HG03066 (cell line): Measurements from ENCODE around the gene MAP2K7.
"Not testable (repeated sequence)": the region's sequence is repeated elsewhere in the genome, so short reads cannot be mapped to it uniquely, and the experiment has no call there.

Experiments
- ATAC-seq: cut with Tn5 transposase; IDR thresholded peaks from one replicate; pipeline ENCODE4 v1.9.1; 2021; ENCODE audit warnings: low read depth; ENCODE audit not compliant: unreplicated experiment

MAP2K7 gene

DNA sequence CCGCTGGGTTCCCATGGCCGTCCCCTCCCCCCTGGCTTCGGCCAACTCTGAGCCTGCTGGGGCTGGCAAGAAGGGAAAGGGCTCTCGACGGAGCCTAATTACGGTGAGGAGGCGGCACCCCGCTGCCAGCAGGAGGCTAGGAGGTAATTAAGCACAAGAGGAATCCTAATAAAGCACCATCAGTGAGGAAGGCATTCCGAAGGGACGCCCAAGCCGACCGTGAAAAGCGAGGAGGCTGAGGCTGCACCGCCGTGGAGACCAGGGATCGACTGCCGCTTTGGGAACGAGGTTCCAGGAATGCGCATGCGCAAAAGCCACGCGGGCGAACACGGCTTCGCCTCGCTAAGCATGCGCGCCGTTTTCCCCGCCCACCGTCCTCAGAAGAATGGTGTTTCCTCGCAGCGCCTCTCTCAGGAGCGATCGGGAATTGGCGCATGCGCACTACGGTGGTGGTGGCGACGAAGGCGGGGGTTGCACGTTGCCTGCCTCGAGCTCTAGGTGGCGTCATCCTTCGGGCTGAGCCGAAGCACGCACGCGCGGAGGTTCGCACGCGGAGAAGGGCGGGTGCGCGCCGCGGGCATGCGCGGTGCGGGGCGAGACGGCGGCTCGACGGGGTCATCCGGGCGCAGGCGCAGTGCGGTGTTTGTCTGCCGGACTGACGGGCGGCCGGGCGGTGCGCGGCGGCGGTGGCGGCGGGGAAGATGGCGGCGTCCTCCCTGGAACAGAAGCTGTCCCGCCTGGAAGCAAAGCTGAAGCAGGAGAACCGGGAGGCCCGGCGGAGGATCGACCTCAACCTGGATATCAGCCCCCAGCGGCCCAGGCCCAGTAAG lies at the start of gene MAP2K7:
TSS of gene MAP2K7 (plus strand) at position 634 of the 830 bp plus-strand sequence. CDS start at position 702, 68 bp downstream.
- ATAC-seq: peak; percentile 74

DNA sequence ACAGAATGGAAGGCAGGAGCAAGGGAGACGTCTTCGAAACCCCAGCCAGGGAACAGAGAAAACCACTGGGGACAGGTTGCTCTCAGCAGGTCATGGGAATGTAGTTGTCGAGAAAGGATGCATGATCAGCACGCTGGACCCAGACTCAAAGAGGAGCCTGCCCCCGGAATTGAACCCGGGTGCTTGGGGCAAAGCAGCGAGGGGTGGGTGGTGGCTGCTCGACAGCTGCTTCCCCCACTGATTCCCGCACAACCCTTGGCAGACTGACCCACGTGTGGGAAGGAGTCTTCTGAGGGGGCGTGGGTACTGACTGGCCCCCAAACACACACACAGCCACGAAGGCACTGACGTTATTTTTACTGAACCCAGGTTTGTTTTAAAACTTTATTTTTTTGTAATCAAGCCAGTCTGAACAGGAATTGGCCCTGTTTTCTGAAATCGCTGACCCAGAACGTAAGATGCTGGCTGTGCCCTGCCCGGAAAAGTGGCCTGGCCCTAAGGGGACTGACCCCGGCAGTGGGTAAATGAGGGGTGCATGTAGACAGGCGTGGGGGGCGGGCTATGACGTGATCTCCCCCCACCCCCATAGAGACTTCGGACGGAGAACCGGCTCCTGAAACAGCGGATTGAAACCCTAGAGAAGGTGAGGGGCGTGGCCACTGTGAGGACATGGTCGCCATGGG lies 48.1 kb upstream of the MAP2K7 start:
- no peak for ATAC-seq

DNA sequence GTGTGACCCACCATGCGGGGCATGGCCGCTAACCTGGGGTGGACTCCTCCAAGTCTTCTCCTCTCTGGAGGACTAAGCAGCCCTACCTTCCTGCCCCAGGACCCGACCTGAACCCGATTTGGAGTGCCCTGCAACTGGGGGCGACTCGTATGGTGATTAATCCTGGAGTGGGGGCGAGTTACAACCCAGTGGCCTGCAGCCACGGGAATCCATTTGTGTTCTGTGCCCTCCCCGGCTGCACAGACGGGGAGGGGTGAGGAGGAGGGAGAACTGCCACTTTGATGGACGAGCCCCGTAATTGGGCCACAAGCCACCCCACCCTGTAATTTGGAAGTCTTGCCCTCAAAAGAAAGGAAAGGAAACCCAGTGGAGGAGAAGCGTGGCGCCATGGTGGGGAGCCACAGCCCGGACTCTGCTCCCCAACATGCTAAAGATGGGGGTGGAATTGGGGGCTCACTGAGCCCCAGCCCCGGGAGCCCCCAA lies 47.5 kb upstream of the MAP2K7 start:
- ATAC-seq: no peak

DNA sequence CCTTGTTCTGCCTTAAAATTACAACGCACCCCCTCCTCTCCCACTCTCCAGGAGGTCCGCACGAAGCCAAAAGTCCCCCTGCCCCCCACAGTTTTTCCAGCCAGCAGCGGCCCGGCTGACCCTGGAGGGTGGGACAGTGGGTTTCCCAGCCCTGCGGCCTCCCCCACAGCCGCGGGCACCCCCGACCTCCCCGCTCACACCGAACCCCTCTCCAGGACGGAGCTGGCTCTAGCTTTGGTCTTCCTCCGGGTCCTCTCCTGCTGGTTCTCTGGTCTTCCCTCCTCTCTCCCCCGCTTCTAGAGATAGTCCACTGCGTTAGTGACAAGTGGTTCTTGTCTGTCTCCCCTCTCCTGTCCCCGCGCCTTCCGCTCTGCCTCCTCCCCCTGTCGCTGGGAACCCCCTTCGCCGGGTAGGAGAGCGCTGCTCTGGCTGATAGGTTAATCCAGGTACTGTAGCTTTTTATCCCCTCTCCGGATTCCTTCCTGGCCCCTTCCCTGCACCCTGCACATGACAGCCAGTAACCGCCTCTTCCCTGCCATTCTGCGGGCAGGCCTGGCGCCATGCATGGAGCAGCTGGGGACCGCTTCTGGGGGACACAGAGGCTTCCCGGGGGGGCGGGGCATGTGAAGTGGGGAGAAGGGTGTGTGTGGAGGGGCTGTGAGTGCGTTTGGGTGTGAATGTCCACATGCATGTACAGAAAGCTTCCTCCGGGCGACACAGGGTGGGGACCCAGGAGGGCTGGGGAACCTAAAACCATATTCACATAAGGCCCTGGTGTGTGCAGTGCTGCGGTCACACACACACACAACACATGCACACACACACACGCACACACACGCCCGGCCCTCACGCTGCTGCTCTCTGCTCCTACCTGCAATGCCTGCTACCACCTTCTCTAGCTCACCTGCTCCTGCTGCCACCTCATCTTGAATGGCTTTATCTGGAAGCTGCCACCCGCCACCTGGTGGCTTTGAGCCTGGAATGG lies 46.7 kb upstream of the MAP2K7 start:
- no peak for ATAC-seq

DNA sequence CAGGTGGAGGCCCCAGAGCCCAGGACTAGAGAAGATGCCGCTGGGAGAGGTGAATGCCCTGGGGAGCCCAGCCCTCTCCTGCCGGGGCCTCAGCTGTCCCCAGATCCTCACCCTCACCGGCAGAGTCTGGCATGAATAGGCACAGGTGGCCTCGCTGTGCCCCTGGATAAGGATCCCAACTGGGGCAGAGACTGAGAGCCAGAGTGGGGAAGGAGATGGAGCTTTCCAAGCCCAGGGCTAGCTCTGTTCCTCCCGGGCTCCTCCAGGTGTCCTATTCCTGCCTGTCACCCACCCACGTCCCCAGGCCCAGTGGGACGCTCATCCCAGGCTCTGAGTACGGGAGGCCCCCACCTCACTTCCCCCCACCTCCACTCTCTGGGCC lies 46.0 kb upstream of the MAP2K7 start:
- ATAC-seq: no peak

DNA sequence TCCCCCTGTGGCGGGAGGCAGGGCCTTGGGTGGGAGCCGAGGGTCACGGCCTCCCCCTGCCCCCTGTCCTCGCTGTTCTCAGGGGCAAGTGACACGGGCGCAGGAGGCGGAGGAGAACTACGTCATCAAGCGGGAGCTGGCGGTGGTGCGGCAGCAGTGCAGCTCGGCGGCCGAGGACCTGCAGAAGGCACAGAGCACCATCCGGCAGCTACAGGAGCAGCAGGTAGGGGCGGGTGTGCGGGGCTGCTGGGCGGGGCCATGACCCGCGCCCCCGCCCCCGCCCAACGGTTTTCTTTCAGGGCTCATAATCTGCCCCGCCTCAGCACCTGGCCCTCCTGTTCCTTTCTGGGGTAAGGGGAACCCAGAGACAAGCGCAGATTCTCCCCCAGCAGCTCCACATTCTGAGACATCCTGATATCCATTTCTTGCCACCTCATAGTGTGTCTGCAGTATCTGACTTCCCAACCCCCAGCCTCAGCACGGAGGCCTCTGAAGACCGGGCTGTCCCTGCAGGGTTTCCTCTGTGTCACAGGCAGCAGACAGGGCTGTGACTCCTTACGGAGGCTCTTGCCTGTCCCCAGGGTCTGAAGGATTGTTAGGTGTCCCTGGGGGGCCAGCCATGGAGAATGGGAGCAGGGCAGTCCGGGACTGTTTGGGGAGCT lies 45.4 kb upstream of the MAP2K7 start:
- no peak for ATAC-seq

DNA sequence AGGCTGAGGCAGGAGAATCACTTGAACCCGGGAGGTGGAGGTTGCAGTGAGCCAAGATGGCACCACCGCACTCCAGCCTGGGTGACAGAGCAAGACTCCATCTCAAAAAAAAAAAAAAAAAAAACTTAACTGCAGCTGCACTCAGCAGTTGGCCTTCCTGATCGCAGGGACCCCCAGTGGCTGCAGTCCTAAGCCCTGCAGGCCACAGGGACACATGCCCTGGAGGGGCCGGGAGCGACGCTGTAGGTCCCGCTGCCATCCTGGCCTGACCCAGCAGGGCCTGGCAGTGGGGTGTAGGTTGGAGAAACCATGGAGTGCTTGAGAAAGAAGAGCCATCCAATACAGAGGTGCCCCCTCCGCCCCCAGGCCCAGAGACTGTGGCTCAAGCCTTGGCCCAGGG lies 44.6 kb upstream of the MAP2K7 start:
- not testable (repeated sequence) for ATAC-seq

DNA sequence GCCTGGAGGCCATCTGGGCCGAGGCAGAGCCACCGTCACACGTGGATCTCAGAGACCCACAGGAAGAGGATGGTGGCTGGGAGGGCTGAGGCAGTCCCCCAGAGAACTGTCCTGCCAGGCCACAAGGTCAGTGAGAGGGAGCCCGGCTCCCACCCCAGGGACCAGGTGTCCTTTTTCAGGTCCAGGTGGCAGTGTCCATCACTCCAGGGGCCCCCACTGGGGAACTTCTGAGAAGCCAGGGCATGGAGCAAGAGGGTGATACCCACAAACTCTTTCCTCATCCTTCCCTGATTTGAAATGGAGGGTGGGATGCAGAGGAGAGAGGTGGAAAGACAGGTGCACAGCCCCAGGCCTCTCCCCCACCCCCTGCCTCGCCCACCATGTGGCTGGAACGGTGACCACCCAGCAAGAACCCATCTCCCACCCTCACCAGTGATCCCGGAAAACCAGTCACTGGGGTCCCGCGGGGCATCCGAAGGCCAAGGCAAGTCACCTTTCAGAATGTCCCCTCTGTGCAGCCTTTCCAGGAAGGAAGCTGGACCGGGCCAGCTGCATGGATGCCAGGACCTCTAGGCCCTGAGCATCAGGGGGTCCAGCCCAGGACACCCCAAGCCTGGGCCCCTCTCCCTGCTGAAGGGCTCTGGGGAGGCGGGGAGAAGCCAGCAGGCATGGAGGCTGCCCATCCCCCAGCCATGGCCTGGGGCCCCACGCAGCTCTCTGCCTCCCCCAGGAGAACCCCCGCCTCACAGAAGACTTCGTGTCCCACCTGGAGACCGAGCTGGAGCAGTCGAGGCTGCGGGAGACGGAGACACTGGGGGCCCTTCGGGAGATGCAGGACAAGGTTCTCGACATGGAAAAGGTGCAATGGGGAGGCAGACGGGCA lies 43.6 kb upstream of the MAP2K7 start:
- no peak for ATAC-seq

DNA sequence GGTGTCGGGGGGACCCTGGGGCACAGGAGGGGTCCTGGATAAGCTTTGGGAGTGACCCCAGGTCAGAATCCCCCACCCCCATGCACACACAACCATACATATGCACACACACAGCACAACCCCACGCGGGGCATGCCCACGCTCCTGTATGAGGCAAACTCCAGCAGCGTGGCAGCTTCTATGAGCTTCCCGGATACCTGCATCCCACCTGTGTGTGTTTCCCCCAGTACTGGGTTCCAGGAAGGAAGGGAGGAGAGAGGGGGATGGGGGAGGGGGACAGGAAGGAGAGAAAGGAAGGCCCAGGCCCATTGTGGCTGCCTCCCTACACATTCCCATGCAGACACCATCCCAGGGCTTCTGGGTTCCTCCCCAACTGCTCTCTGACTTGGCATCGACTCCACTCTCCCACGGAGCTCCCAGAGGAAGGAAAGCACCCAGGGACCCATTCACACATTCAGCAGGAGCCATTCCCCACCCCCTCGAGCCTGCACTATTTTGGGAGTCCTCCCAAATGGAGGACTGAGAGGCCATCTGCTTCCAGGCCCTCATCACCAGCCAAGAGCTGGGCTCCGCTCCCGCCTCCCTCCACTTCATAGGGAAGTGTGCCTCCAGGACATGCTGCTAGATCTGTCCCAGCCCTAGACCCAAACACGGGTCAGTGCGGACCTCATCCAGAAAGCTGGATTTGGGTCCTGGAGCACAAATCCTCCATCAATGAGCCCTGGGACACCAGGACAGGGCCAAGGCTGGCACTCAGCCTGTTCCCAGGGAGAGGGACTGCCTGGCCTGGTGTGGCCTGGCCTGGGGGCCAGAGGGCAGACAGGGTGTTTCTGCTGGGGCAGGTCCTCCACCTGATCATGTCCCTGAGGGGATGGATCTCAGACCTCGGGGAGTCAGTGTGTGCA lies 42.7 kb upstream of the MAP2K7 start:
- no peak for ATAC-seq

DNA sequence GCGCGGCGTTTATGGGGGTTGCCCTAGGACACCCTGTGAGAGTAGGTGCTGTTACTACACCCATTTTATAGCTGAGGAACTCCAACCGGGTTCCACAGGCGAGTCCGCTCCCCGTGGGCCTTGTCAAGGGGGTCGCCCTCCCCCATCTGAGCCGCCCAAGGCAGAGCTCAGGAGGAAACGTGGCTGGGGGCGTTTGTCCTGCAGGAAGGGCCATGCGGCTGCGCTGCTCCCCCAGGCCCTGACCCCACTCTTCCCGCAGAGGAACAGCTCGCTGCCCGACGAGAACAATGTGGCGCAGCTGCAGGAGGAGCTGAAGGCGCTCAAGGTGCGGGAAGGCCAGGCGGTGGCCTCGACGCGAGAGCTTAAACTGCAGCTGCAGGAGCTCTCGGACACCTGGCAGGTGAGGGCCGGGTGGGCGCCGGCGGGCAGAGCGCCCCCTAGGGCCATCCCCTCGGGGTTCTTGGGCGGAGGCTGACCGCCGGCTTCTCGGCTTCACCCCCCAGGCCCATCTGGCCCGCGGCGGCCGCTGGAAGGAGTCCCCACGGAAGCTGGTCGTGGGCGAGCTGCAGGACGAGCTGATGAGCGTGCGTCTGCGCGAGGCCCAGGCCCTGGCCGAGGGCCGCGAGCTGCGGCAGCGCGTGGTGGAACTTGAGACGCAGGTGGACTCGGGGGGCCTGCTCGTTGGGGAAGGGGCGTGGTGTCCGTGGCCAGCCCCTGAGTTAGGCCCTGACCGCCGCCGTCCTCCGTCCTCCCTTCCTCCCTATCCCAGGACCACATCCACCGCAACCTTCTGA lies 41.9 kb upstream of the MAP2K7 start:
- ATAC-seq: no peak

DNA sequence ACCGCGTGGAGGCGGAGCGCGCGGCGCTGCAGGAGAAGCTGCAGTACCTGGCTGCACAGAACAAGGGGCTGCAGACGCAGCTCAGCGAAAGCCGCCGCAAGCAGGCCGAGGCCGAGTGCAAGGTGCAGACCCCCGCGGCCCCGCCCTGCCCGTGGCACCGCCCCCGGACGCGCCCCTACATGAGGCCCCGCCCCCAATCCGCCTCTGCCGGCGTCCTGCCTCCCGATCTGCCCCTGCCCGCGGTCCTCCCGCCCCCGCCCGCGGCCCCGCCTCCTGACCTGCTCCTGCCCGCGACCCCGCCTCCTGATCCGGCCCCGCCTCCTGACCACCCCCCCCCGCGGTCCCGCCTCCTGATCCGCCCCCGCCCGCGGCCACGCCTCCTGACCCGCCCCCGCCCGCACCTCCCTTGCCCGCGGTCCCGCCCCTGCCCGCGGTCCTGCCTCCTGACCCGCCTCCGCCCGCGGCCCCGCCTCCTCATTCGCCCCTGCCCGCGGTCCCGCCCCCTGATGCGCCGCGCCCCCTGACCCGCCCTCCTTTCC lies 41.2 kb upstream of the MAP2K7 start:
- no peak for ATAC-seq

DNA sequence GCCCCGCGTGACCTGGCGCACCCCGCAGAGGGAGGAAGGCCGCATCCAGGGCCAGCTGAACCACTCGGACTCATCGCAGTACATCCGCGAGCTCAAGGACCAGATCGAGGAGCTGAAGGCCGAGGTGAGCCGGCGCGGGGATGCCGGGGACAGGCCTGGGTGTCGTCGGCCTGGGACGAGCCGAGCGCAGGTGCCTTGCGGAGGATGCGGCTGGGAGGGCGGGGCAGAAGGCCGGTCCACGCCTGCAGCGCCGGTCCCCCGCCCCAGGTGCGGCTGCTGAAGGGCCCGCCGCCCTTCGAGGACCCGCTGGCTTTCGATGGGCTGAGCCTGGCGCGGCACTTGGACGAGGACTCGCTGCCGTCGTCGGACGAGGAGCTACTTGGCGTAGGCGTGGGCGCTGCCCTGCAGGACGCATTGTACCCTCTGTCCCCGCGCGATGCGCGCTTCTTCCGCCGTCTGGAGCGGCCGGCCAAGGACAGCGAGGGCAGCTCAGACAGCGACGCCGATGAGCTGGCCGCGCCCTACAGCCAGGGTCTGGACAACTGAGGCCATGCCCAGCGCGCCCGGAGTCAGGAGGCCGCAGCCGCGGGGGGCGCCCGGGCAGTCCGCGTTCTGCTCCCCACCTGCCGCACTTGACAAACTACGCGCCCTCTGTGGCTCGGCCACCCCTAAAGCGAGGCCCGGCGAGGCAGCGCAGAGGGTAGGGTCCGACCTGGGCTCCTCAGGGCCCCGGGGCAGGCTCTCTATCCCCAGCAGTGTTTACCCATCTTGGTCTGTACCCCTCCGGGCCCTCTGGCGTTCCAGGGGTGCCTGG lies 40.3 kb upstream of the MAP2K7 start:
- no peak for ATAC-seq

DNA sequence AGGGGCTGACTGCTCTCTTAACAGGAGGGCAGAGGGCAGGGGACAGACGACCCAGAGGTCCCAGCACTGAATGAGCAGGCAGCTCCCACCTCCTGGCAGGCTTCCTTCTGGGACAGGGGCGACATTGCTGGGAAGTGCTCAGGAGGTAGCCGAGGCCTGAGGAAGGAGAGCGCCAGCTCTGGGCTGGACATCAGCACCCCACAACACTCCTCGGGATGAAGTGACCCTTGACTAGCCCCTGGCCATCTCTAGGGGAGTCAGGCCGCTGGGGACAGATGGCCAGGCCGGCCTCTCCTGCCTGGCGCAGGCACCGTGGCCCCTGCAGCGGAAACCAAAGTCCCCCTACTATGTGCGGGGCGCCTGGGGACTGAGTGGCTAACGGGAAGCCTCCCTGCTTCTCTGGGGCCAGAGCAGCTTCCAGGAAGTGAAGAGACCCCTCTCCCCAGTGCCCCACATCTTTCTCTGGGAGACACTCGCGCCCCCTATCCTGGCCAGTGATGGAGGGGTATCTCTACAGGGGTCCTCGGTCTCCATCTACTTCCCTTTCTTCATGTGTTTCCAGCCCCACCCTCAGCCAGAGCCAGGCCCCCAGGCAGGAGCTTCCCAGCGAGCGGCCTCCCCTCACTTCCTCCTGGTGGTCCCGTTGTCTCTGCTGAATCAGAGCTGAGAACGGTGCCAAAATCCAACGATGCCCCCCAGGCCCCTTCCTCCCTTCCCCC lies 39.5 kb upstream of the MAP2K7 start:
- ATAC-seq: no peak

DNA sequence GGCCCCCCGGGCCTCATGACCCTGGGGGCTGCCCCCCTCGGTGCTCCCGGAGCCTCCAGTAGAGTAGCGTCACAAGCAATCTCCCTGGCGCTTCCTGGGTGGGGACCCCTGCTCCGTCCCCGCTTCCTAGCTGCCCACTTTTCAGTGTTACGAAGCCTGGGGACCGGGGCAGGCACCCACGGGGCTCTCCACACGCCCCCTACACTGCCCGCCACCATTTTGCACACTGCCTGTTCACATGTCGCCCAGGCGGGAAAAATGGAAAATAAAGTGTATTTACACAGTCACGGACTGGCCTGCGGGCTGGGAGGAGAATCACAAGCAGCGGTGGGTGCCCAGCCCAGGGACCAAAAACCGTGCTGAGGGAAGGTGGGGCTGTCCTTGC lies 39.0 kb upstream of the MAP2K7 start:
- no peak for ATAC-seq

DNA sequence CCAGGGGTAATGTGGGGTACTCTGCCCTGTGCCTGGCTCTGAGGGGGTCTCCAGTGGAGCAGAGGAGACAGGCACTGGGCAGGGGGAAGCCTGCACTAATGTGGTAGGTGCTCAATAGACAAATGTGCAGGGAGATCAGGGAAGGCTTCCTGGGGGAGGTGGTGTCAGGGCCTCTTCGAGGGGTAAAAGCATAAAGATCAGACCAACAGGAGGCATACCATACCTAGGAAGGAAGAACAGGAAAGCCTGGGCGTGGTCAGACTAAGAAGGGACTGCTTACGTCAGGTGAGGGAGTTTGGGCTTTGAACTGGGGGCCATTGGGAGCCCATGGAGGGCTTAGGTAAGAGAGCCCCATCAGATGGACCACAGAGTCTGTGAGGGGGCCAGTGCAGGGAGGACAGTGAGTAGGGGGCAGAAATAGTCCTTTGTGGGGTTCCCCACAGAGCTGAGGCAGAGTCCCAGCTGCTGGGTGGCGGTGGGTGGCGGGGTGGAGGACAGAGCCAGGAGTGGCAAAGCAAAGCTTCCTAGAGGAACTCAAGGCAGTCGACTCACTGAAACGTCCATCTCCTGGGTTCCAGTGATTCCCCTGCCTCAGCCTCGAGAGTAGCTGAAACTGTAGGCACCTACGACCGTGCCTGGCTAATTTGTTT lies 38.3 kb upstream of the MAP2K7 start:
- ATAC-seq: no peak
